GM18502 (cell line): ENCODE measurements around the gene MYH14.

Experiments used
- ATAC-seq: cut with Tn5 transposase; IDR thresholded peaks from one replicate; pipeline ENCODE4 v1.9.1; 2021; ENCODE audit warnings: mild to moderate bottlenecking; ENCODE audit not compliant: unreplicated experiment, poor library complexity

Gene MYH14

DNA sequence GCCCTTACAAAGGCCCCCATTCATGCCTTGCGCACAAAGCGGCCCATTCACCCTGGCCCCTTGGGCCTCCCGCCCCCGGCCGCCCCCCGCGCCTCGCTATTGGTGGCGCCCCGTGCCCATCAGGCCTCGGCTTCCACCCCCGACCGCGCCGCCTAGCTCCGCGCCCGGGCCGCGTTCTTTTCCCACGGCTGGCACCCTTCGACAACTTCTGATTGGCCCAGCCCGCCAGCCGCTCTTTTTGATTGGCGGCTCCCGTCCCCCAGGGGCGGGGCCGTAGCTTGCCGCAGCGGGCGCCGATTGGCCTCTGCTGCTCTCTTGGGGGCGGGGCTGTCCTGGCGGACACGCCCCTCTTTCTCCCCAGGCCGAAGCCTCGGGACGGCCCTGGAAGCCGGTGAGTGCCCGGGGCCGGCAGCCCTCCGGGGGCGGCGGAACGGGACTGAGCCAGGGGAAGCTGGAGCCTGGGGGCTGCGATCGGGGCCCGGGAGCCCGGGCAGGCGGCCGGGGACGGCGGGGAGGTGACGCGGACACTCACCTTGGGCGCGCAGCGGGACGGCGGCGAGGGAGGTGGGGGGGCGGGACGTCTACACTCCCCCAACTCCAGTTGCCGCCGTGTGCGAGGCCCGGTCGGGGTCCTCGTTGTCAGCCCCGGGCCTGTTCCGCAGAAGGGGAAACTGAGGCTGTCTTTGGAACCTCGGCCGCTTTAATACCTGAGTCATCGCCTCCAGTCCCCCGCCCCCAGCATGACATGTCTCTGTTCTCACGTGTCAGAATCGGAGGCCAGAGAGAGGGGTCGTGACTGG lies at the start of gene MYH14:
MYH14 (plus strand) TSS at position 342 of the 800 bp plus-strand sequence. CDS start 6,744 bp downstream, outside the sequence.
- ATAC-seq = no peak

- ATAC-seq = no peak
These were observed 48.9 kb upstream of the MYH14 start for GRCh38 chr19:50154529-50154928.

GRCh38 chr19:50155520-50156109 lies 47.8 kb upstream of the MYH14 start:
- no peak for ATAC-seq

- no peak for ATAC-seq
These were observed 44.8 kb upstream of the MYH14 start for GRCh38 chr19:50158577-50158976.

GRCh38 chr19:50159078-50159477 lies 44.3 kb upstream of the MYH14 start:
- no peak for ATAC-seq

DNA sequence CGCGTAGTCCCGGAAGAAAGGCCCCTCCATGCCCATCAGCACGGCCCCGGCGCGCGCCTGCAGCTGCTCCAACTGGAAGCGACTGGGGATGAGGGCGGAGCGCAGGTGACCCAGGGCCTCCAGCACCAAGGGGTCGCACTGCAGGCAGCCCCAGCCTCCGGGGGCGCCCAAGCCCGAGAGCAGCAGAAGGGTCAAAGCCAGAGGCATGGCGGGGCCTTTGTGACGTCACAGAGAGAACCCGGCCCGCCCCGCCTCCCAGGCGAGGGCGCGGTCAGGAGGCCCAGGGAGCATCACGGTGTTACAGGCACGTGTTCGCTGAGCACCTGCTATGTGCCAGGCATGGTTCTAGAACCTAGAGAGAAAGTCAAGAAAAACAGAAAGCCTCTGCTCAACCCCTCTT lies 40.4 kb upstream of the MYH14 start, which contains the start of gene IZUMO2:
IZUMO2 (minus strand) TSS at position 294 of the 400 bp plus-strand sequence; CDS start at position 207, 87 bp downstream.
- ATAC-seq = no peak

GRCh38 chr19:50167314-50167721 lies 36.1 kb upstream of the MYH14 start:
- no peak for ATAC-seq

GRCh38 chr19:50171752-50172151 lies 31.7 kb upstream of the MYH14 start:
- no peak for ATAC-seq

DNA sequence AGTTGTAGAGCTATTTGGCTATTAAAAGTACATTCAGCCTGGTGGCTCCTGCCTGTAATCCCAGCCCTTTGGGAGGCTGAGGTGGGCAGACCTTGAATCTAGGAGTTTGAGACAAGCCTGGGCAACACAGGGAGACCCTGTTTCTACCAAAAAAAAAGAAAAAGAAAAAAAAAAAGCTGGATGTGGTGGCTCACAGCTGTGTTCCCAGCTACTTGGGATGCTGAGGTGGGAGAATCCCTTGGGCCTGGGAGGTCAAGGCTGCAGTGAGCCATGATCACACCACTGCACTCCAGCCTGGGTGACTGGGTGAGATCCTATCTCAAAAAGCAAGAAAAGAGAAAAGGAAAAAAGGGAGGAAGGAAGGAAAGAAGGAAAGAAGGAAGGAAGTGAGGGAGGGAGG lies 30.7 kb upstream of the MYH14 start:
- no peak for ATAC-seq

- no peak for ATAC-seq
These were observed 30.3 kb upstream of the MYH14 start for GRCh38 chr19:50173127-50173526.

DNA sequence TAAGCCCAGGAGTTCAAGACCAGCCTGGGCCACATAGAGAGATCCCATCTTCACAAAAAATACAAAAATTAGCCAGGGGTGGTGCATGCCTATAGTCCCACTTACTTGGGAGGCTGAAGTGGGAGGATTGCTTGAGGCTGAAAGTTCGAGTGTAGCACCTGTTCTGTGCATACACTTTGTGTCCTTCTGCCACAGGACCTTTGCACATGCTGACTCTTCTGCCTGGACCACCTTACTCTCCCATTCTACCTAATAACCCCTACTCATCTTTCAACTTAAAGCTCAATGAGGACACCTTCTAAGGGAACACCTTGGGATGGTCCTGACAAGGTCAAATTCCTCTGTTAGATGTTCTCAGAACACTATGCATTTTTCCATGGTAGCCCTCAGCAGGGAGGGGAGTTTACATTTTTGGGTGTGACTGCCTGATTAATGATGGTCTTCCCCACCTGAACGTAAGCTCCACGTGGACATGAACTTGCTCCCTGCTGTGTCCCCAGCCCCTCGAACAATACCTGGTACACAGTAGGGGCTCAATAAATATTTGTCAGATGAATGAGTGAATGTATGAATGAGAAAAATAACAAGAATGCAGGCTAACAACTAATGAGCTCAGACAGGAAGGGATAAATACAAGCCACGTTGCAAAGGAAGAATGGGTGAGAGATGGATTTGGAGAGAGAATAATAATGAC lies 29.2 kb upstream of the MYH14 start:
- no peak for ATAC-seq

DNA sequence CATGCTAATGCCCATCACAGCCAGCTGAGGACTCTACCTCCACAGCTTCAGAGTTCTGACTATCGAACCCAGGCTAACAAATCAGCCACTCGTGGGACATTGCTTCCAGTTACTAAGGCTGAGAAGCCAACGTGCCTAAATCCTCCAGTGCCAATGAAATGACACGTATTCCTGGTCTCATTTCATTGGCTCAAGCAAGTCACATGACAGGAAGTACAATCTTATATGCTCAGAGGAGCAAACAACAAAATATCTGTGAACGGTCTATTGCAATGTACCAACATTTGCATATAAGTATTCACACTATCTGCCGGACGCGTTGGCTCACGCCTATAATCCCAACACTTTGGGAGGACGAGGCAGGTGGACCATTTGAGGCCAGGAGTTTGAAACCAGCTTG lies 27.5 kb upstream of the MYH14 start:
- no peak for ATAC-seq

DNA sequence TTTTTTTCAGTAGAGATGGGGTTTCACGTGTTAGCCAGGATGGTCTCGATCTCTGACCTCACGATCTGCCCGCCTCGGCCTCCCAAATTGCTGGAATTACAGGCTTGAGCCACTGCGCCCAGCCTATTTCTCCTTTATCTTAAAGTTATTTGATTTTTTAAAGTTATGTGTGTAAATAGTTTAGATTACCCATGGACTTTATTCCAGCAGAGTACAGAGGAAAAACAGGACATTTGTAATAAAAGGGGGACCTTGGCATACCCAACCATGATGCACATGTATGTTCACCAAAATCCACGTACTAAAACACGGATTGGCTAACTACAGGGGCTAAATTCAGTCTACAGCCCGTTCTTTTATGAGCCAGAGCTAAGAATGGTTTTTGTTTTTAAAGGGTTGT lies 26.6 kb upstream of the MYH14 start:
- no peak for ATAC-seq

DNA sequence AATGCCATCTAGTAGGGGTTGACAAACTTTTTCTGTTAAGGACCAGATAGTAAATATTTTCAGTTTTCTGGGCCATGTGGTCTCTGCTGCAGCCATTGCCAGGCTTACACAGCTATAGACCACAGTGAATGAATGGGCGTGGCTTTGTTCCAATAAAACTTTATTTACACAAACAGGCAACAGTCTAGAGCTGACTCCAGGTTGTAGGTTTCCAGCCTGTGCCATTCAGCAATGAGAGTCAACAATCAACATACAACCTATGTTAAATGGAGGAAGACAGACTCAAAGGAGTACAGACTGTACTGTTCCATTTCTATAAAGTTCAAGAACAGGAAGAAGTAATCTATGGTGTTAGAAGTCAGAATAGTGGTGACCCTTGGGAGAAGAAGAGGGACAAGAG lies 25.1 kb upstream of the MYH14 start:
- ATAC-seq = no peak

DNA sequence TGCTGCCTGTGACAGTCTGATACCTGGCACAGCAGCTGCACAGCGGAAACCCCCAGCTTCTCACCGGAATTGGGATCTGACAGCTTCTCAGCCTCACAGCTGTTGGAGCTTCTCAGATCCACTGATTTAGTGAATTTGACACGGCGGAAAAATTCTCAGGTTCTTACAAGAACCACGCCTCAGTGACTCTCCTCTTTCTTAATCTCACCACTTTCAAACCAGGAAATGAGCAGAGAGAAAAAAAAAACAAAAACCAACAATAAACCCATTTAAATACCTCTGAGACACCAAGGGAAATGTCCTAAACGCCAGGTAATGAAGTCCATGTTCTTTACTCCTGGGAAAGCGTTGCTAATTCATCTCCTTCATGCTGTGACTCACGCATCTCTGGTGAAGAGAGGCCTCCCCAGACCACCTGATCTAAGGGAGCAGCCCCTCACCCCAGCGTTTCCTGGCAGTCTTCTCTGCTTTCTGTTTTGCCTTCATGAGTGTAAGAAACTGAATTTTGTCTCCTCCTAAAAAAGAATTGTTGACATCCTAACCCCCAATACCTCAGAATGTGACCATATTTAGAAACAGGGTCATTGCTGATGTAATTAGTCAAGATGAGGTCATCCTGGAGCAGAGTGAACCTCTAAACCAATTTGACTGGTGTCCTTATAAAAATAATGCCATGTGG lies 24.4 kb upstream of the MYH14 start:
- no peak for ATAC-seq

GRCh38 chr19:50181121-50181520 lies 22.3 kb upstream of the MYH14 start:
- no peak for ATAC-seq

GRCh38 chr19:50184196-50184595 lies 19.2 kb upstream of the MYH14 start:
- no peak for ATAC-seq

DNA sequence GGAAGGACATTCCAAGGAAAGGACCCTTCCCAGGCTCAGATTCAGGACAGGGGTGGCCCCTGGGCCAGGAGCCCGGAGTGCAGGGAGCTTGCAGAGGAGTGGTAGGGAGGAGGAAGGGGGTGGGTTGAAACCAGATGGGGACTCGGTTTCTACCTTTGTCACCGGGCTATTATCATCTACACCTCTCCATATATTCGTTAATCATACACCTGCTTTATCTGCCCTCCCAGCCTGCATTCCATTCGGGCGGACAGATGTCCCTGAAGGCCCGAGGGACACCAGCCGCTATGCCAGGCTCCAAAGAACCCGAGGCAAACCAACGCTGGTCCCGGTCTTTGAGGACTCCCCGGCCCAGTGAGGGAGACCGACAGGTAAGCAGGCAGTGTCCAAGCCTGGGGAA lies 15.5 kb upstream of the MYH14 start:
- ATAC-seq = no peak

GRCh38 chr19:50189331-50189730 lies 14.1 kb upstream of the MYH14 start:
- no peak for ATAC-seq

- no peak for ATAC-seq
These were observed 13.0 kb upstream of the MYH14 start for GRCh38 chr19:50190439-50190891.

DNA sequence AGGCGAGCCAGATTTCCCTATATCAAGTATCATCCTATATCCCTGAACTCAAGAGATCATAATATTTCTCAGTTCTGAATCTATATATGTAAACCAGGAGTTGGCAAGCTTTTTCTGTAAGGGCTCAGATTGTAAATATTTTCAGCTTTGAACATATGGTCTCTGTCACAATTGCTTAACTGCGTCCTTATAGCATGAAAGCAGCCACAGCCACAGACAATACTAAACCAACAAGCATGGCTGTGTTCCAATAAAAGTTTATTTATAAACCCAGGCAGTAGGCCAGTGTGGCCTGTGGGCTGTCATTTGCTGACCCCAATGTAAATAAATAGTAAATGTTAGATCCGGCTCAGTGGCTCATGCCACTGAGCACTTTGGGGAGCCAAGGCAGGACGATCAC lies 12.2 kb upstream of the MYH14 start:
- no peak for ATAC-seq
